Neural cell (in vitro differentiated cells): Measurements from ENCODE around the gene SLC4A8. TPM values are rescaled to one million over a fixed set of nuclear protein-coding genes. Genes with fewer than 3 reads are reported as not detected.

Experiments
- H2AFZ ChIP-seq: fragments of 200-600, 300-800 bp; sonication (generic), shearing (Covaris generic); 2 replicates; pipeline ENCODE4 v1.6.0; 2014; ENCODE audit warnings: low read depth, mild to moderate bottlenecking, antibody characterized with exemption, low read length, moderate library complexity
- H3F3A ChIP-seq: fragments of 200-600 bp; shearing (Covaris generic); 2 replicates; pipeline ENCODE4 v1.6.1; 2016; ENCODE audit warnings: mild to moderate bottlenecking, moderate library complexity, mixed read lengths, antibody characterized with exemption, low read length; ENCODE audit not compliant: insufficient read depth, poor library complexity, severe bottlenecking
- H3K27ac ChIP-seq: fragments of 200-600, 300-800 bp; sonication (generic), shearing (Covaris generic); 2 replicates; pipeline ENCODE4 v1.5.1; 2014; ENCODE audit warnings: mild to moderate bottlenecking, low read length, moderate library complexity
- H3K27me3 ChIP-seq: fragments of 300-800, 200-600 bp; sonication (generic), shearing (Covaris generic); 2 replicates; pipeline ENCODE4 v1.6.0; 2014; ENCODE audit warnings: mild to moderate bottlenecking, low read depth, low read length, moderate library complexity; ENCODE audit not compliant: insufficient read depth
- H3K36me3 ChIP-seq: fragments of 300-800, 200-600 bp; sonication (generic), shearing (Covaris generic); 2 replicates; pipeline ENCODE4 v1.5.1; 2014; ENCODE audit warnings: mild to moderate bottlenecking, antibody characterized with exemption, low read length, moderate library complexity; ENCODE audit not compliant: insufficient read depth
- H3K4me2 ChIP-seq: fragments of 300-800, 200-600 bp; sonication (generic), shearing (Covaris generic); 2 replicates; pipeline ENCODE4 v1.6.0; 2014; ENCODE audit warnings: mild to moderate bottlenecking, low read length
- H3K4me3 ChIP-seq: fragments of 300-800, 200-600 bp; sonication (generic), shearing (Covaris generic); 2 replicates; pipeline ENCODE4 v1.5.1; 2014; ENCODE audit warnings: mild to moderate bottlenecking, low read length, moderate library complexity
- H3K79me2 ChIP-seq: fragments of 200-600 bp; shearing (Covaris generic); replicated peaks from 2 replicates; pipeline ENCODE4 v1.6.0; 2014; ENCODE audit warnings: mild to moderate bottlenecking, low read length, moderate library complexity; ENCODE audit not compliant: insufficient read depth
- H3K9ac ChIP-seq: fragments of 300-800, 200-600 bp; sonication (generic), shearing (Covaris generic); 2 replicates; pipeline ENCODE4 v1.6.1; 2016; ENCODE audit warnings: mild to moderate bottlenecking, low read length, mixed read lengths
- H3K9me2 ChIP-seq: fragments of 200-600 bp; shearing (Covaris generic); 2 replicates; pipeline ENCODE4 v1.6.1; 2016; ENCODE audit warnings: mild to moderate bottlenecking, low read length, mixed read lengths; ENCODE audit not compliant: insufficient read depth
- H3K9me3 ChIP-seq: fragments of 200-600, 300-800 bp; sonication (generic), shearing (Covaris generic); 2 replicates; pipeline ENCODE4 v1.6.1; 2016; ENCODE audit warnings: mild to moderate bottlenecking, mixed run types, low read length, moderate library complexity, mixed read lengths
- H4K20me1 ChIP-seq: fragments of 200-600 bp; shearing (Covaris generic); 2 replicates; pipeline ENCODE4 v1.6.1; 2016; ENCODE audit warnings: mild to moderate bottlenecking, mixed run types; ENCODE audit not compliant: insufficient read depth
- CTCF ChIP-seq: fragments of 450-650 bp; IDR thresholded peaks from 2 replicates; pipeline ENCODE4 v1.5.1; 2014; ENCODE audit warnings: antibody characterized with exemption, mild to moderate bottlenecking, moderate library complexity; ENCODE audit not compliant: poor library complexity, severe bottlenecking
- EP300 ChIP-seq: fragments of 450-650 bp; conservative IDR thresholded peaks from 2 replicates; pipeline ENCODE4 v1.6.1; 2014; ENCODE audit warnings: antibody characterized with exemption, mild to moderate bottlenecking, moderate library complexity; ENCODE audit not compliant: poor library complexity, severe bottlenecking
- EZH2 ChIP-seq: fragments of 200-600, 300-800 bp; shearing (Covaris generic), sonication (generic); IDR thresholded peaks from 2 replicates; pipeline ENCODE4 v1.6.1; 2014; ENCODE audit warnings: antibody characterized with exemption, low read length, borderline replicate concordance, mild to moderate bottlenecking; ENCODE audit not compliant: insufficient read depth, poor library complexity, severe bottlenecking
- MXI1 ChIP-seq: fragments of 450-650 bp; conservative IDR thresholded peaks from 2 replicates; pipeline ENCODE4 v1.6.1; 2014; ENCODE audit warnings: antibody characterized with exemption, mild to moderate bottlenecking; ENCODE audit not compliant: poor library complexity, severe bottlenecking
- POLR2AphosphoS5 ChIP-seq: IDR thresholded peaks from 2 replicates; pipeline ENCODE4 v1.6.1; 2012
- RAD21 ChIP-seq: fragments of 450-650 bp; conservative IDR thresholded peaks from 2 replicates; pipeline ENCODE4 v1.6.1; 2014; ENCODE audit warnings: antibody characterized with exemption, mild to moderate bottlenecking, moderate library complexity
- REST ChIP-seq: IDR thresholded peaks from 2 replicates; pipeline ENCODE4 v1.6.1; 2012; ENCODE audit warnings: borderline replicate concordance
- SMC3 ChIP-seq: fragments of 450-650 bp; conservative IDR thresholded peaks from 2 replicates; pipeline ENCODE4 v1.6.1; 2014; ENCODE audit warnings: antibody characterized with exemption, mild to moderate bottlenecking, moderate library complexity; ENCODE audit not compliant: poor library complexity
- TAF1 ChIP-seq: IDR thresholded peaks from 2 replicates; pipeline ENCODE4 v1.6.1; 2012; ENCODE audit warnings: low read depth
- polyA plus RNA-seq: library from polyadenylated mRNA; depleted of rRNA; stranded (reverse); fragments of >200 nt; gene quantifications from 2 replicates; pipeline ENCODE4 v1.2.3, GENCODE V29; 2014

The SLC4A8 gene
- polyA plus RNA-seq, 1 donor from 2014 or later = 37.8 TPM

GRCh38 chr12:51507178-51507577 lies 82.5 kb downstream of the SLC4A8 start:
- H3K4me2 ChIP-seq = no peak overlapping the region
- no peaks in the 10 kb centered on the region for H3K79me2 ChIP-seq
- no peak overlapping the region for H3K4me3 ChIP-seq
- no peaks in the 10 kb centered on the region for H4K20me1 ChIP-seq
- no peaks in the 10 kb centered on the region for H3K27me3 ChIP-seq
- no peak overlapping the region for H2AFZ ChIP-seq
- H3K9ac ChIP-seq = no peak overlapping the region
- peaks cover 23% of the 10 kb centered on the region for H3K36me3 ChIP-seq
- H3K9me3 ChIP-seq = no peaks in the 10 kb centered on the region
- TF ChIP-seq CTCF (no peak), SMC3 (no peak), MXI1 (no peak), RAD21 (no peak), EZH2 (no peak), EP300 (no peak), TAF1 (no peak), POLR2AphosphoS5 (no peak), REST (no peak)
- no peaks in the 10 kb centered on the region for H3K9me2 ChIP-seq
- no peaks in the 10 kb centered on the region for H3F3A ChIP-seq
- H3K27ac ChIP-seq = no peak overlapping the region

GRCh38 chr12:51508285-51508684 lies 83.7 kb downstream of the SLC4A8 start:
- H3K36me3 ChIP-seq = peaks cover 23% of the 10 kb centered on the region
- no peak overlapping the region for H2AFZ ChIP-seq
- H3K9me3 ChIP-seq = no peaks in the 10 kb centered on the region
- H3F3A ChIP-seq = no peaks in the 10 kb centered on the region
- no peaks in the 10 kb centered on the region for H3K79me2 ChIP-seq
- H3K27ac ChIP-seq = no peak overlapping the region
- H3K27me3 ChIP-seq = no peaks in the 10 kb centered on the region
- H3K9ac ChIP-seq = no peak overlapping the region
- TF ChIP-seq CTCF (no peak), SMC3 (no peak), TAF1 (no peak), EZH2 (no peak), EP300 (no peak)
- no peak overlapping the region for H3K4me3 ChIP-seq
- no peak overlapping the region for H3K4me2 ChIP-seq
- H3K9me2 ChIP-seq = no peaks in the 10 kb centered on the region
- no peaks in the 10 kb centered on the region for H4K20me1 ChIP-seq
